GM12878 (cell line): Measurements from ENCODE around the gene STX1A. TPM values are rescaled to one million over a fixed set of nuclear protein-coding genes. Genes with fewer than 3 reads are reported as not detected.
A peak's percentile ranks its signal among the peaks of the same experiment; 100 is the strongest.

Experiments used
- ATAC-seq: fragments of 200-7000 bp; cut with Tn5 transposase; 3 replicates; pipeline ENCODE4 v1.9.1; 2020; ENCODE audit warnings: mild to moderate bottlenecking, moderate library complexity
- BruUV-seq: library from RNA; stranded (reverse); fragments of 400-500 nt; replicated peaks from 2 replicates; lab custom pipeline; 2021; lab: Mats Ljungman, UMichigan
- CTCF ChIA-PET: fragments of 300-600 bp; sonication (Branson Sonifier 250); formaldehyde crosslinking; extraction: SDS; loops from one replicate; lab custom pipeline; 2021; ENCODE audit warnings: inconsistent platforms; lab: Yijun Ruan, JAX
- POLR2A ChIA-PET: fragments of 350-600 bp; formaldehyde crosslinking; extraction: SDS; loops from one replicate; lab custom pipeline; 2021; ENCODE audit warnings: inconsistent platforms; lab: Charles Lee
- RAD21 ChIA-PET: fragments of 300-600 bp; sonication (Branson Sonifier 250); formaldehyde crosslinking; loops from one replicate; lab custom pipeline; 2023; ENCODE audit warnings: antibody characterized with exemption; ENCODE audit not compliant: unreplicated experiment; lab: Charles Lee
- SMC1A ChIA-PET: fragments of 300-600 bp; sonication (Branson Sonifier 250); formaldehyde crosslinking; loops from one replicate; lab custom pipeline; 2023; ENCODE audit not compliant: unreplicated experiment, uncharacterized antibody; lab: Charles Lee
- DNase-seq: peaks from one replicate; pipeline ENCODE4 v3.0.0-alpha.2; 2011; ENCODE audit warnings: low read depth, low spot score
- FAIRE-seq: peaks from 3 replicates; lab custom pipeline; 2011; peaks lifted over from hg19 to GRCh38; lab: Jason Lieb, UNC
- H2AFZ ChIP-seq: 2 replicates; pipeline ENCODE4 v1.6.0; 2011; ENCODE audit warnings: low read depth, low read length, control low read depth; ENCODE audit not compliant: control insufficient read depth
- H3K27ac ChIP-seq: 2 replicates; pipeline ENCODE4 v1.5.1; 2011; ENCODE audit warnings: control low read depth; ENCODE audit not compliant: control insufficient read depth, insufficient read depth
- H3K27me3 ChIP-seq, 2 experiments: replicated peaks in 1 of 2; 2 replicates each; pipeline versions ENCODE4 v1.6.0 to v1.6.1; 2011; ENCODE audit warnings: low read length in 1 of 2; ENCODE audit not compliant: control insufficient read depth in 2 of 2, insufficient read depth in 2 of 2
- H3K36me3 ChIP-seq, 2 experiments: 2 replicates each; pipeline ENCODE4 v1.5.1; 2011; ENCODE audit warnings: low read length in 1 of 2; ENCODE audit not compliant: control insufficient read depth in 2 of 2, insufficient read depth in 2 of 2
- H3K4me1 ChIP-seq: 2 replicates; pipeline ENCODE4 v1.6.1; 2011; ENCODE audit warnings: mild to moderate bottlenecking, low read length, moderate library complexity, mixed read lengths; ENCODE audit not compliant: control insufficient read depth, insufficient read depth
- H3K4me2 ChIP-seq: 2 replicates; pipeline ENCODE4 v1.6.0; 2011; ENCODE audit warnings: control low read depth; ENCODE audit not compliant: control insufficient read depth, insufficient read depth
- H3K4me3 ChIP-seq: fragments of 200-600 bp; sonication (generic); 2 replicates; pipeline ENCODE4 v1.5.1; 2016
- H3K79me2 ChIP-seq: 2 replicates; pipeline ENCODE4 v1.6.0; 2011; ENCODE audit warnings: low read length; ENCODE audit not compliant: control insufficient read depth, insufficient read depth
- H3K9ac ChIP-seq: 2 replicates; pipeline ENCODE4 v1.8.0; 2011; ENCODE audit warnings: low read length, control low read depth, mixed read lengths; ENCODE audit not compliant: control insufficient read depth, insufficient read depth
- H3K9me3 ChIP-seq: replicated peaks from 3 replicates; pipeline ENCODE4 v1.5.1; 2011; ENCODE audit warnings: mild to moderate bottlenecking, low read length; ENCODE audit not compliant: control insufficient read depth, insufficient read depth
- H4K20me1 ChIP-seq: 2 replicates; pipeline ENCODE4 v1.6.0; 2011; ENCODE audit not compliant: control insufficient read depth, insufficient read depth
- CHD2 ChIP-seq: IDR thresholded peaks from 2 replicates; pipeline ENCODE4 v1.6.1; 2011; ENCODE audit warnings: low read depth, low read length, improper control_type of control experiment, borderline replicate concordance
- E2F4 ChIP-seq: IDR thresholded peaks from 2 replicates; pipeline ENCODE4 v1.6.1; 2012; ENCODE audit warnings: low read depth, low read length, improper control_type of control experiment
- E2F8 ChIP-seq: fragments of 450-650 bp; IDR thresholded peaks from 2 replicates; pipeline ENCODE4 v1.6.1; 2018; ENCODE audit warnings: mild to moderate bottlenecking, low read depth, moderate library complexity; ENCODE audit not compliant: partially characterized antibody
- IKZF2 ChIP-seq, 2 experiments: fragments of 450-650 bp; IDR thresholded peaks; 2 replicates each; pipeline ENCODE4 v1.6.1; 2017; ENCODE audit warnings: mild to moderate bottlenecking in 2 of 2, moderate library complexity in 2 of 2
- LARP7 ChIP-seq: fragments of 450-650 bp; IDR thresholded peaks from 2 replicates; pipeline ENCODE4 v1.6.1; 2017; ENCODE audit warnings: mild to moderate bottlenecking
- RB1 ChIP-seq: fragments of 450-650 bp; formaldehyde crosslinking; IDR thresholded peaks from 2 replicates; pipeline ENCODE4 v1.6.1; 2017; ENCODE audit warnings: mild to moderate bottlenecking, borderline replicate concordance
- ZNF687 ChIP-seq: fragments of 450-650 bp; IDR thresholded peaks from 2 replicates; pipeline ENCODE4 v1.6.1; 2017; ENCODE audit warnings: mild to moderate bottlenecking, moderate library complexity
- WGBS: methylation state at CpG from one replicate; pipeline ENCODE4 v1.1.6; 2016; ENCODE audit warnings: low lambda C conversion rate; ENCODE audit not compliant: insufficient replicate concordance, insufficient coverage; ENCODE audit errors: missing lambda C conversion rate; 5-methylcytosine and 5-hydroxymethylcytosine counted together
- in situ Hi-C: fragments of 300-500 bp; cut with MboI; formaldehyde crosslinking; loops from 9 replicates; pipeline ENCODE4 v1.14.3; 2018; ENCODE audit warnings: mixed read lengths
- intact Hi-C: fragments of 100-400 bp; cut with micrococcal nuclease; formaldehyde crosslinking; loops from one replicate; pipeline ENCODE4 v1.14.2; 2022; ENCODE audit not compliant: unreplicated experiment
- polyA plus RNA-seq, 11 experiments: library from polyadenylated mRNA; depleted of rRNA in 4 of 11; unstranded in 6 of 11; stranded (reverse) in 5 of 11; fragments of >200 nt; fragmentation: Nextera tagmentation in 4 of 11; fragmentation: Illumina TruSeq in 1 of 11; extraction: Ambion mirVana in 4 of 11; extraction: Trizol in 1 of 11; gene quantifications; 1 replicate in 1 of 11; 2 replicates in 10 of 11; pipeline versions ENCODE4 v1.2.1 to v1.2.3, GENCODE V29; 2011 to 2016; ENCODE audit warnings: inconsistent platforms in 2 of 11, missing spikeins in 2 of 11, low read depth in 1 of 11
- total RNA-seq, 4 experiments: library from RNA; depleted of rRNA in 3 of 4; stranded (reverse); fragments of >200 nt in 3 of 4; fragmentation: Illumina TruSeq in 1 of 4; extraction: Trizol in 1 of 4; gene quantifications; 2 replicates each; pipeline versions ENCODE4 v1.2.1 to v1.2.3, GENCODE V29; 2013 to 2021

STX1A gene
- total and polyA plus RNA-seq, 10 of the 15 experiments (the other 5 are each of a cell fraction or from before 2014, with no cell fraction given) = 0.15 to 5.3 (median 2.5) TPM

GRCh38 chr7:73738220-73738611 lies 18.7 kb upstream of the STX1A start (continued):
- TF ChIP-seq ZNF687 = no peak
- no peak for TF ChIP-seq CHD2
- TF ChIP-seq, all 136 proteins: peak for 4

- SMC1A ChIA-PET = interaction anchor here (1.1 to 2.1 kb wide), 3 partner anchors 108 to 131 kb away, joined by 3 to 6 read pairs (median 5); no protein-coding TSS in a partner anchor
- Histone ChIP-seq H2AFZ (no peak overlapping the region), H3K36me3 (peaks cover 0 to 8% of the 10 kb centered on the region in 2 experiments; a peak in 3 of 4 replicates), H3K27ac (no peak overlapping the region), H3K9ac (peak overlapping the region; percentile 85; the same call in 1 of the 2 replicates), H3K4me3 (peak overlapping the region; percentile 92; the same call in 1 of the 2 replicates), H4K20me1 (no peaks in the 10 kb centered on the region), H3K4me1 (no peaks in the 10 kb centered on the region; the same call in 1 of the 2 replicates), H3K27me3 (no peaks in the 10 kb centered on the region), H3K79me2 (no peaks in the 10 kb centered on the region; the same call in 1 of the 2 replicates), H3K9me3 (no peaks in the 10 kb centered on the region), H3K4me2 (peak overlapping the region; percentile 56)
- DNase-seq = no peak
- in situ Hi-C loops (no loop called here), intact Hi-C loops (loop anchor here (10.0 kb wide), 1 partner anchor 213 kb away; the partner anchor contains the start of gene BAZ1B)
- RAD21 ChIA-PET = interaction anchor here (0.7 to 1.6 kb wide), 4 partner anchors 105 to 233 kb away, joined by 4 to 7 read pairs (median 4); partner anchors contain the start of gene METTL27
- 69% methylated on average over 17 of the region's 17 CpGs for WGBS
- TF ChIP-seq LARP7 = no peak
- TF ChIP-seq E2F4 = no peak
- no peak for TF ChIP-seq IKZF2 (IDR thresholded peaks at IDR 0.05)
- TF ChIP-seq E2F8 = no peak
- TF ChIP-seq RB1 = no peak
- POLR2A ChIA-PET = interaction anchor here (0.8 to 1.2 kb wide), 2 partner anchors 133 to 219 kb away, joined by 3 read pairs; no protein-coding TSS in a partner anchor
- BruUV-seq = no TSS peak
- FAIRE-seq = no peak
- CTCF ChIA-PET = interaction anchor here (0.7 to 3.6 kb wide), 5 partner anchors 9 to 131 kb away, joined by 3 to 16 read pairs (median 3); no protein-coding TSS in a partner anchor
- ATAC-seq = no peak
These were observed 18.2 kb upstream of the STX1A start for GRCh38 chr7:73737491-73738219.
